Measurements from ENCODE around the gene OLR1.

- TF ChIP-seq TARDBP (IDR thresholded peaks at IDR 0.05) (no peak), SUZ12 (IDR thresholded peaks at IDR 0.05) (no peak), SP1 (IDR thresholded peaks at IDR 0.05) (no peak), FOXK2 (IDR thresholded peaks at IDR 0.05) (no peak), BHLHE40 (IDR thresholded peaks at IDR 0.05; ENCODE audit: borderline replicate concordance) (no peak)
Measured at GRCh38 chr12:10182354-10183049, 10.6 kb upstream of the OLR1 start.

Measured in HEK293T (cell line).